H1 (cell line): ENCODE results near the gene PIGX. TPM values are rescaled to one million over a fixed set of nuclear protein-coding genes. Genes with fewer than 3 reads are reported as not detected.

Experiments used
- CTCF ChIA-PET: fragments of 300-600 bp; sonication (Branson Sonifier 250); formaldehyde crosslinking; loops from one replicate; lab custom pipeline; 2021; ENCODE audit not compliant: partially characterized antibody; lab: Charles Lee
- POLR2A ChIA-PET: fragments of 300-600 bp; sonication (Branson Sonifier 250); formaldehyde crosslinking; loops from one replicate; lab custom pipeline; 2021; ENCODE audit warnings: inconsistent platforms; ENCODE audit not compliant: partially characterized antibody; lab: Charles Lee
- DNase-seq, 2 experiments: peaks; one replicate each; pipeline versions ENCODE4 v3.0.0 to v3.0.0-alpha.2; 2010 to 2022; ENCODE audit warnings: low spot score in 2 of 2, low read depth in 1 of 2, mixed read lengths in 1 of 2
- FAIRE-seq: peaks from 2 replicates; lab custom pipeline; 2011; peaks lifted over from hg19 to GRCh38; lab: Jason Lieb, UNC
- H2AFZ ChIP-seq: 2 replicates; pipeline ENCODE4 v1.8.1; 2012; ENCODE audit warnings: low read length, inconsistent platforms
- H2AK5ac ChIP-seq: 2 replicates; pipeline ENCODE4 v1.6.1; 2013; ENCODE audit warnings: low read depth, low read length
- H2BK120ac ChIP-seq: replicated peaks from 2 replicates; pipeline ENCODE3; 2013; ENCODE audit warnings: low read depth, low read length, inconsistent platforms
- H2BK12ac ChIP-seq: 2 replicates; pipeline ENCODE4 v1.6.1; 2013; ENCODE audit warnings: low read depth, low read length
- H2BK15ac ChIP-seq: 2 replicates; pipeline ENCODE4 v1.6.1; 2013; ENCODE audit warnings: low read length
- H2BK20ac ChIP-seq: 2 replicates; pipeline ENCODE4 v1.6.1; 2013; ENCODE audit warnings: low read length
- H2BK5ac ChIP-seq: 2 replicates; pipeline ENCODE4 v1.6.1; 2013; ENCODE audit warnings: low read depth, low read length
- H3K14ac ChIP-seq: 2 replicates; pipeline ENCODE4 v1.6.1; 2013; ENCODE audit warnings: inconsistent platforms; ENCODE audit not compliant: insufficient read length
- H3K18ac ChIP-seq: 2 replicates; pipeline ENCODE4 v1.6.1; 2013; ENCODE audit warnings: low read length; ENCODE audit errors: extremely low read depth
- H3K23ac ChIP-seq: 2 replicates; pipeline ENCODE4 v1.6.1; 2013; ENCODE audit warnings: inconsistent platforms; ENCODE audit not compliant: insufficient read length
- H3K23me2 ChIP-seq: 2 replicates; pipeline ENCODE4 v1.6.1; 2013; ENCODE audit warnings: low read depth, low read length
- H3K27ac ChIP-seq: 2 replicates; pipeline ENCODE4 v1.6.1; 2011; ENCODE audit warnings: low read depth, low read length, inconsistent platforms
- H3K27me3 ChIP-seq, 4 experiments: replicated peaks in 1 of 4; 1 replicate in 1 of 4; 2 replicates in 3 of 4; pipeline versions ENCODE4 v1.6.1 to v1.8.1; 2011 to 2013; ENCODE audit warnings: low read length in 3 of 4, mild to moderate bottlenecking in 3 of 4, inconsistent platforms in 2 of 4, mixed read lengths in 2 of 4, moderate library complexity in 1 of 4; ENCODE audit not compliant: control insufficient read depth in 3 of 4, insufficient read depth in 3 of 4; ENCODE audit errors: extremely low read depth in 1 of 4
- H3K36me3 ChIP-seq, 4 experiments: 2 replicates each; pipeline versions ENCODE4 v1.6.1 to v1.8.1; 2011 to 2013; ENCODE audit warnings: mild to moderate bottlenecking in 4 of 4, low read length in 3 of 4, moderate library complexity in 2 of 4, control low read depth in 1 of 4, inconsistent platforms in 1 of 4; ENCODE audit not compliant: insufficient read depth in 4 of 4, control insufficient read depth in 2 of 4
- H3K4ac ChIP-seq: replicated peaks from 2 replicates; pipeline ENCODE3; 2013; ENCODE audit warnings: low read length, low read depth, mixed read lengths, inconsistent platforms; ENCODE audit not compliant: insufficient read length
- H3K4me1 ChIP-seq, 4 experiments: replicated peaks in 1 of 4; 1 replicate in 1 of 4; 2 replicates in 3 of 4; pipeline versions ENCODE4 v1.6.1 to v1.8.1; 2011 to 2013; ENCODE audit warnings: low read length in 3 of 4, inconsistent platforms in 2 of 4, mixed read lengths in 1 of 4; ENCODE audit not compliant: insufficient read depth in 4 of 4, control insufficient read depth in 3 of 4
- H3K4me2 ChIP-seq, 2 experiments: 2 replicates each; pipeline versions ENCODE4 v1.6.1 to v1.8.1; 2011 to 2013; ENCODE audit warnings: low read depth in 2 of 2, low read length in 2 of 2, control low read depth in 1 of 2, inconsistent platforms in 1 of 2, mild to moderate bottlenecking in 1 of 2; ENCODE audit not compliant: insufficient read depth in 1 of 2
- H3K4me3 ChIP-seq, 4 experiments: fragments of 200-600, 300-600 bp in 1 of 4; sonication (generic), shearing (Covaris generic), sonication (Bioruptor Twin) in 1 of 4; 2 replicates each; pipeline versions ENCODE4 v1.5.1 to v1.8.1; 2011 to 2016; ENCODE audit warnings: low read length in 4 of 4, low read depth in 3 of 4, control low read depth in 2 of 4, inconsistent platforms in 2 of 4, mild to moderate bottlenecking in 2 of 4, mixed read lengths in 1 of 4, moderate library complexity in 1 of 4; ENCODE audit not compliant: insufficient read depth in 2 of 4; ENCODE audit errors: extremely low read depth in 1 of 4
- H3K56ac ChIP-seq: replicated peaks from 2 replicates; pipeline ENCODE3; 2013; ENCODE audit warnings: low read depth, mild to moderate bottlenecking, mixed read lengths, low read length, inconsistent platforms; ENCODE audit not compliant: insufficient read length
- H3K79me1 ChIP-seq: 2 replicates; pipeline ENCODE4 v1.6.1; 2013; ENCODE audit warnings: low read depth, low read length, control low read depth
- H3K79me2 ChIP-seq, 2 experiments: 2 replicates each; pipeline versions ENCODE4 v1.6.1 to v1.8.1; 2012 to 2013; ENCODE audit warnings: low read length in 2 of 2, mild to moderate bottlenecking in 2 of 2, inconsistent platforms in 1 of 2; ENCODE audit not compliant: insufficient read depth in 2 of 2, control insufficient read depth in 1 of 2
- H3K9ac ChIP-seq, 4 experiments: replicated peaks in 1 of 4; 1 replicate in 1 of 4; 2 replicates in 3 of 4; pipeline versions ENCODE4 v1.6.1 to v1.8.1; 2011 to 2013; ENCODE audit warnings: low read depth in 3 of 4, low read length in 3 of 4, control low read depth in 2 of 4, mild to moderate bottlenecking in 2 of 4, moderate library complexity in 2 of 4, inconsistent platforms in 1 of 4; ENCODE audit errors: extremely low read depth in 1 of 4
- H3K9me3 ChIP-seq, 2 experiments: 2 replicates each; pipeline versions ENCODE4 v1.6.1 to v1.8.1; 2012 to 2013; ENCODE audit warnings: mild to moderate bottlenecking in 2 of 2, moderate library complexity in 2 of 2, control low read depth in 1 of 2, inconsistent platforms in 1 of 2, low read depth in 1 of 2, low read length in 1 of 2, mixed read lengths in 1 of 2; ENCODE audit not compliant: insufficient read depth in 2 of 2
- H4K20me1 ChIP-seq, 2 experiments: replicated peaks in 1 of 2; 2 replicates each; pipeline versions ENCODE3 to v1.8.1; 2011 to 2013; ENCODE audit warnings: inconsistent platforms in 2 of 2, low read length in 2 of 2, mild to moderate bottlenecking in 1 of 2; ENCODE audit not compliant: insufficient read depth in 2 of 2, control insufficient read depth in 1 of 2
- H4K5ac ChIP-seq: 2 replicates; pipeline ENCODE4 v1.6.1; 2013; ENCODE audit warnings: low read length, low read depth, mixed read lengths, inconsistent platforms; ENCODE audit not compliant: insufficient read length
- H4K8ac ChIP-seq: 2 replicates; pipeline ENCODE4 v1.8.0; 2013; ENCODE audit warnings: mild to moderate bottlenecking, moderate library complexity, low read length, inconsistent platforms; ENCODE audit not compliant: insufficient read depth; ENCODE audit errors: extremely low read depth
- H4K91ac ChIP-seq: replicated peaks from 2 replicates; pipeline ENCODE3; 2013; ENCODE audit warnings: low read length, mixed read lengths, inconsistent platforms; ENCODE audit not compliant: insufficient read length
- CEBPB ChIP-seq: IDR thresholded peaks from 2 replicates; pipeline ENCODE4 v1.6.1; 2012; ENCODE audit warnings: low read depth, low read length
- FOSL1 ChIP-seq: IDR thresholded peaks from 2 replicates; pipeline ENCODE4 v1.6.1; 2011; ENCODE audit warnings: mild to moderate bottlenecking, low read depth, low read length, moderate library complexity; ENCODE audit not compliant: insufficient read depth
- HDAC2 ChIP-seq, 2 experiments: fragments of 300-600 bp in 1 of 2; sonication (generic) in 1 of 2; IDR thresholded peaks; 2 replicates each; pipeline ENCODE4 v1.6.1; 2011 to 2012; ENCODE audit warnings: low read depth in 2 of 2, low read length in 2 of 2, mild to moderate bottlenecking in 2 of 2, moderate library complexity in 2 of 2, borderline replicate concordance in 1 of 2, inconsistent platforms in 1 of 2
- KDM1A ChIP-seq: fragments of 200-600, 300-600 bp; sonication (generic); IDR thresholded peaks from 2 replicates; pipeline ENCODE4 v1.7.1; 2016; ENCODE audit warnings: mild to moderate bottlenecking, low read length, borderline replicate concordance
- KDM5A ChIP-seq: fragments of 200-600 bp; IDR thresholded peaks from 2 replicates; pipeline ENCODE4 v1.7.1; 2012; ENCODE audit warnings: mild to moderate bottlenecking, low read length, inconsistent platforms, mixed read lengths
- NANOG ChIP-seq: IDR thresholded peaks from 2 replicates; pipeline ENCODE4 v1.6.1; 2011; ENCODE audit warnings: low read length, low read depth, mild to moderate bottlenecking, inconsistent platforms; ENCODE audit not compliant: insufficient read depth, poor library complexity, severe bottlenecking
- POLR2AphosphoS5 ChIP-seq: IDR thresholded peaks from 2 replicates; pipeline ENCODE4 v1.6.1; 2011; ENCODE audit warnings: low read depth, low read length
- TAF1 ChIP-seq: IDR thresholded peaks from 2 replicates; pipeline ENCODE4 v1.6.1; 2011; ENCODE audit warnings: mild to moderate bottlenecking, low read depth, low read length
- TAF7 ChIP-seq: optimal IDR thresholded peaks from 2 replicates; pipeline ENCODE3; 2011; ENCODE audit warnings: low read depth, mild to moderate bottlenecking, inconsistent platforms, low read length, moderate library complexity, borderline replicate concordance
- YY1 ChIP-seq: IDR thresholded peaks from 2 replicates; pipeline ENCODE4 v1.6.1; 2011; ENCODE audit warnings: low read depth, mild to moderate bottlenecking, low read length
- WGBS, 2 experiments: shearing (Covaris generic) in 1 of 2; methylation state at CpG; one replicate each; pipeline versions ENCODE4 v1.1.6 to v1.1.7; 2013 to 2015; ENCODE audit warnings: low lambda C conversion rate in 2 of 2, mixed read lengths in 2 of 2, inconsistent platforms in 1 of 2, low coverage in 1 of 2, missing lambda C conversion rate in 1 of 2; ENCODE audit not compliant: insufficient replicate concordance in 2 of 2, insufficient coverage in 1 of 2, insufficient read length in 1 of 2; ENCODE audit errors: extremely low coverage in 1 of 2, missing lambda C conversion rate in 1 of 2; 5-methylcytosine and 5-hydroxymethylcytosine counted together
- polyA plus RNA-seq, 7 experiments: library from polyadenylated mRNA; depleted of rRNA in 3 of 7; stranded (reverse) in 5 of 7; unstranded in 2 of 7; fragments of >200 nt in 5 of 7; fragments of 200-250 nt in 2 of 7; gene quantifications; 1 replicate in 5 of 7; 2 replicates in 1 of 7; 4 replicates in 1 of 7; pipeline versions ENCODE4 v1.2.1 to v1.2.3, GENCODE V29; 2011 to 2013; ENCODE audit warnings: missing spikeins in 2 of 7, mixed read lengths in 2 of 7
- total RNA-seq: library from RNA; stranded (reverse); fragmentation: NEBNext Ultra II Directional; extraction: Animal tissue kit (Norgen Biotek cat#: 25700); gene quantifications from 2 replicates; pipeline ENCODE4 v1.2.1, GENCODE V29; 2021

Gene PIGX
- total and polyA plus RNA-seq, 2 of the 8 experiments (the other 6 are each of a cell fraction or from before 2014, with no cell fraction given) = 7.0 to 14.9 TPM

- no peak overlapping the region for H3K4ac ChIP-seq
- H2BK15ac ChIP-seq = no peak overlapping the region
- no peaks in the 10 kb centered on the region for H4K20me1 ChIP-seq
- no peak overlapping the region for H2BK20ac ChIP-seq
- no peak overlapping the region for H3K23ac ChIP-seq
- peak overlapping the region; percentile 69 for H2BK5ac ChIP-seq
- no peak overlapping the region for H3K56ac ChIP-seq
- no peak overlapping the region for H4K5ac ChIP-seq
- POLR2A ChIA-PET = interaction anchor here (0.6 to 1.0 kb wide), 5 partner anchors 11 to 477 kb away, joined by 3 to 6 read pairs (median 4); partner anchors contain the start of gene NRROS
- peak overlapping the region; percentile 30; the same call in 1 of the 2 replicates for H2AFZ ChIP-seq
- peaks cover 0 to 8% (median 2%) of the 10 kb centered on the region in 4 experiments; a peak in 5 of 7 replicates for H3K4me1 ChIP-seq
- peak overlapping the region; percentile 30; the same call in 1 of the 2 replicates for H2BK12ac ChIP-seq
- H3K4me3 ChIP-seq = peak overlapping the region in 1 of 4 experiments; percentile 20; a peak in 1 of 8 replicates
- no peak overlapping the region for H2AK5ac ChIP-seq
- H3K27ac ChIP-seq = peak overlapping the region; percentile 55; the same call in 1 of the 2 replicates
- no peak overlapping the region for H3K14ac ChIP-seq
- no peaks in the 10 kb centered on the region for H3K36me3 ChIP-seq
- H3K9me3 ChIP-seq = no peaks in the 10 kb centered on the region
- peak overlapping the region; percentile 73 for H2BK120ac ChIP-seq
- peak overlapping the region; percentile 26 to 36; a peak in 3 of 4 replicates for H3K4me2 ChIP-seq
- DNase-seq (peak; percentile 69 to 74), FAIRE-seq (peak; percentile 72)
- H3K79me2 ChIP-seq = no peaks in the 10 kb centered on the region
- H3K9ac ChIP-seq = no peak overlapping the region
- no peaks in the 10 kb centered on the region for H3K79me1 ChIP-seq
- H3K18ac ChIP-seq = no peak overlapping the region; the same call in 1 of the 2 replicates
- CTCF ChIA-PET = interaction anchor here (0.8 to 6.6 kb wide), 4 partner anchors 9 to 56 kb away, joined by 3 to 25 read pairs (median 5); no protein-coding TSS in a partner anchor
- WGBS, 2 experiments = 46% methylated on average over 23 of the region's 23 CpGs; no CpG with 5 or more reads in 1 of the 2 experiments
- no peaks in the 10 kb centered on the region for H3K23me2 ChIP-seq
- no peak overlapping the region for H4K8ac ChIP-seq
- peak overlapping the region; percentile 10 for H4K91ac ChIP-seq
- no peaks in the 10 kb centered on the region for H3K27me3 ChIP-seq
- TF ChIP-seq POLR2AphosphoS5 (peak; percentile 49; the same call in 1 of the 2 replicates), YY1 (peak; percentile 51; the same call in 1 of the 2 replicates), TAF7 (peak; percentile 15), KDM5A (no peak), CEBPB (peak; percentile 2; the same call in 1 of the 2 replicates), FOSL1 (no peak), NANOG (peak; percentile 87), KDM1A (no peak), TAF1 (peak; percentile 28; the same call in 1 of the 2 replicates), HDAC2 (IDR thresholded peaks at IDR 0.05; ENCODE audit: borderline replicate concordance in 1 of 2, low read depth in 2 of 2, low read length in 2 of 2) (peak in 1 of 2 experiments; percentile 59; a peak in 1 of 4 replicates)
These were observed 45.9 kb upstream of the PIGX start for GRCh38 chr3:196666001-196666867.
